Epithelial cell of proximal tubule (primary cell): ENCODE data around the gene OR6B3. TPM values are rescaled to one million over a fixed set of nuclear protein-coding genes. Genes with fewer than 3 reads are reported as not detected.

Source experiments
- DNase-seq: peaks from one replicate; pipeline ENCODE4 v3.0.0-alpha.2; 2011; ENCODE audit warnings: low read depth
- H3K4me3 ChIP-seq: 2 replicates; pipeline ENCODE4 v1.5.1; 2011; ENCODE audit warnings: low read depth, mild to moderate bottlenecking, low read length
- total RNA-seq: library from RNA; depleted of rRNA; stranded (reverse); fragments of >200 nt; gene quantifications from 2 replicates; pipeline ENCODE4 v1.2.3, GENCODE V29; 2015
- TF ChIP-seq, protein P1 (sequence below): conservative IDR thresholded peaks from 2 replicates; pipeline ENCODE4 v1.5.1; 2012; ENCODE audit warnings: low read depth, mild to moderate bottlenecking, low read length

The OR6B3 gene
- not detected in 2 replicates for total RNA-seq

- DNase-seq, result no peak
- H3K4me3 ChIP-seq, result no peak within 1 kb of the TSS
- TF ChIP-seq, protein P1, sequence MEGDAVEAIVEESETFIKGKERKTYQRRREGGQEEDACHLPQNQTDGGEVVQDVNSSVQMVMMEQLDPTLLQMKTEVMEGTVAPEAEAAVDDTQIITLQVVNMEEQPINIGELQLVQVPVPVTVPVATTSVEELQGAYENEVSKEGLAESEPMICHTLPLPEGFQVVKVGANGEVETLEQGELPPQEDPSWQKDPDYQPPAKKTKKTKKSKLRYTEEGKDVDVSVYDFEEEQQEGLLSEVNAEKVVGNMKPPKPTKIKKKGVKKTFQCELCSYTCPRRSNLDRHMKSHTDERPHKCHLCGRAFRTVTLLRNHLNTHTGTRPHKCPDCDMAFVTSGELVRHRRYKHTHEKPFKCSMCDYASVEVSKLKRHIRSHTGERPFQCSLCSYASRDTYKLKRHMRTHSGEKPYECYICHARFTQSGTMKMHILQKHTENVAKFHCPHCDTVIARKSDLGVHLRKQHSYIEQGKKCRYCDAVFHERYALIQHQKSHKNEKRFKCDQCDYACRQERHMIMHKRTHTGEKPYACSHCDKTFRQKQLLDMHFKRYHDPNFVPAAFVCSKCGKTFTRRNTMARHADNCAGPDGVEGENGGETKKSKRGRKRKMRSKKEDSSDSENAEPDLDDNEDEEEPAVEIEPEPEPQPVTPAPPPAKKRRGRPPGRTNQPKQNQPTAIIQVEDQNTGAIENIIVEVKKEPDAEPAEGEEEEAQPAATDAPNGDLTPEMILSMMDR, result no peak
These were observed at the start of gene OR6B3 for GRCh38 chr2:240053173-240054155. OR6B3 (minus strand) TSS chr2:240053521.

DNA sequence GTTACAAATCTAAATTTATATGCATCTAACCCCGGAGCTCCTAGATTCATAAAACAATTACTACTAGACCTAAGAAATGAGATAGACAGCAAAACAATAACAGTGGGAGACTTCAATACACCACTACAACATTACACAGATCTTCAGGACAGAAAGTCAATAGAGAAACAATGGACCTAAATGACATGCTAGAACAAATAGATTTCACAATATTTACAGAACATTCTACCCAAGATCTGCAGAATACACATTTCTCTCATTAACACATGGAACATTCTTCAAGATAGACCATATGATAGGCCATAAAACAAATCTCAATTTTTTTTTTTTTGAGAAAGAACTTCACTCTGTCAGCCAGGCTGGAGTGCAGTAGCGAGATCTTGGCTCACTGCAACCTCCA, 45.0 kb upstream of the OR6B3 start:
- no peak overlapping the region for H3K4me3 ChIP-seq
- DNase-seq, result no peak
- TF ChIP-seq, protein P1, result no peak

DNA sequence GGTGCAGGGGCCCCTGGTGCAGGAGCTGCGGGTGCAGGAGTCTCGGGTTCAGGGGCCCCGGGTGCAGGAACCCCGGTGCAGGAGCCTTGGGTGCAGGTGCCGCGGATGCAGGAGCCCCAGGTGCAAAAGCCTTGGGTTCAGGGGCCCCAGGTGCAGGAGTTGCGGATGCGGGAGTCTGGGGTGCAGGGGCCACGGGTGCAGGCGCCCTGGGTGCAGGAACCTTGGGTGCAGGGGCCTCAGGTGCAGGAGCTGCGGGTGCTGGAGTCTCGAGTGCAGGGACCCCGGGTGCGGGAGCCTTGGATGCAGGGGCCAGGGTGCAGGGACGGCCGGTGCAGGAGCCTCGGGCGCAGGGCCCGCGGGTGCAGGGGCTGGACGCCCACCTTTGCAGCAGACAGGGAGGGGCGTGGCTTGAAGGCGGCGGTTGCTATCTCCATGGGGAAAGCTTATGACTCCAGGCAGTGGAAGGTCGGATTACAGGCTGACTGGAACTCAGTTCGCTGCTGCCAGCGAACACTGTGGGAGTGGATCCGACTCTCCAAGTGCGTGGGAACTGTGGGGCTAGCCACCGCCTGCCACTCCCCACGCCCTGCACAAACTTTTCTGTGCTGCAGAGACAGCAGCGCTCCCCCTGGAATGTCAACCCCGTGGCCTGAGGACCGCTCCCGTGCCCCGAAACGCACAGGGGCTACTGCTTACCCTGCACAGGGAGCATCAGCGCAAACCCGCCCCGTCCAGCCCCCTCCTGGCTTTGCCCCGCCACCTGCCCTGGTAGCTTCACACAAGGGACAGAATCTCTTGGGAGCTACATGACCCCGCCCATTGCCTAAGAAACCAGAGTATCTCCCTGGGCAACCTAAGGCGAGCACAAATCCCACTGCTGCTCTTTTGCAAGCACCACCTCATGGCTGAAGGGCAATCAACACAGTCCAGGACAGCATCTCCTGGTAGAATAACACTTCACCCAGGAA, 42.5 kb upstream of the OR6B3 start:
- no peak for DNase-seq
- TF ChIP-seq, protein P1, result no peak
- H3K4me3 ChIP-seq, result no peak overlapping the region

DNA sequence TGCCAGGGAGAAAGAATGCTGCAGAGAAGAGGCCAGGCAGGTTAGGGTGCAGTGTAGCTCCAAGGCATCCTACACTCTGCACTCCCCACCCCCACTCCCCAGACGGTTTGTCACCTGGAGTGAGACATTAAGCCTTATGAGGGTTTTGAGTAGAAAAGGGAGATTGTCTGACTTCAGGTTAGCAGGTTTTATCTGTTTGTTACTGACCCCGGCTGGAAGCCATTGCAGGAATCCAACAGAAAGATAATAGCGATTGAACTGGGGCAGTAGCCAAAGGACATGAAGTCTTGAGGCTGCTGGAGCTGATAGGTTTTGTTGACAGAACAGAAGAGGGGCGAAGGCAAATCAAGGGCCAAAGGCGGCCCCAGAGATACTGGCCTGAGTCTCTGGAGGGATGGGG, 36.0 kb upstream of the OR6B3 start:
- no peak for DNase-seq
- TF ChIP-seq, protein P1, result no peak
- no peak overlapping the region for H3K4me3 ChIP-seq

DNA sequence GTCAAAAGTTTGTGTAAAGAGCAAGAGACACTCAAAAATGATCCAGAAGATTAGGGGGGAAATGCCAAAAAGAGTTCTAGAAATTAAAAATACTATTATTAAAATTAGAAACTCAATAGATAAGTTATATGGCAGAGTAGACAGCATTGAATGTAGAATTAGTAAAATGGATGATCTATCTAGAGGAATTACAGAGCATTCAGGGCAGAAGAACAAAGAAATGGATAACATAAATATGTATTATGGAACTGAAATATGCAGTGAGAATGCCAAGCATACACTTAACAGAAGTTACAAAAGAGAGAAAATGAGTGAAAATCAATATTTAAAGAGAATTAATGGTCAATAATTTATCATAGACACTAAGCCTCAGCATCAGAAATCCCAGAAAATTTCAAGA, 33.2 kb upstream of the OR6B3 start:
- H3K4me3 ChIP-seq, result no peak overlapping the region
- DNase-seq, result no peak
- TF ChIP-seq, protein P1, result no peak

- TF ChIP-seq, protein P1, result no peak
- DNase-seq, result no peak
- H3K4me3 ChIP-seq, result no peak overlapping the region
These were observed 25.3 kb upstream of the OR6B3 start for GRCh38 chr2:240078631-240079030.
